ENCODE data around the gene SFMBT1. TPM values are rescaled to one million over a fixed set of nuclear protein-coding genes. Genes with fewer than 3 reads are reported as not detected.
"Not testable (repeated sequence)": the region's sequence is repeated elsewhere in the genome, so short reads cannot be mapped to it uniquely, and the experiment has no call there.

SFMBT1 gene
- total RNA-seq, 1 donor from 2014 or later: 9.1 TPM

- intact Hi-C loops (cut with DNase I): no loop called here
- H3K4me1 ChIP-seq: no peaks in the 10 kb centered on the region
Measured at GRCh38 chr3:53035825-53036619, 9.9 kb downstream of the SFMBT1 start.

GRCh38 chr3:53035018-53035417 is 10.9 kb downstream of the SFMBT1 start:
- H3K9me3 ChIP-seq; DNase-seq (ENCODE audit: extremely low spot score in 2 of 2); H3K27me3 ChIP-seq; H3K4me1 ChIP-seq; H3K27ac ChIP-seq; H3K36me3 ChIP-seq; intact Hi-C loops (cut with DNase I); H3K4me3 ChIP-seq: not testable (repeated sequence)

More at GRCh38 chr3:53035825-53036619, 9.9 kb downstream of the SFMBT1 start:
- Histone ChIP-seq H3K27me3 (no peaks in the 10 kb centered on the region), H3K27ac (no peak overlapping the region), H3K9me3 (no peaks in the 10 kb centered on the region), H3K4me3 (no peak overlapping the region), H3K36me3 (no peaks in the 10 kb centered on the region)
- TF ChIP-seq POLR2A (IDR thresholded peaks at IDR 0.05) (no peak), POLR2AphosphoS5 (IDR thresholded peaks at IDR 0.05; ENCODE audit: insufficient read depth in 1 of 2, low read depth in 1 of 2) (no peak), CTCF (IDR thresholded peaks at IDR 0.05) (no peak)
- no peak for DNase-seq (ENCODE audit: extremely low spot score in 2 of 2)

- intact Hi-C loops (cut with DNase I); H3K36me3 ChIP-seq: not testable (repeated sequence)
Measured at GRCh38 chr3:53034411-53034810, 11.5 kb downstream of the SFMBT1 start.

GRCh38 chr3:53032609-53033008 is 13.3 kb downstream of the SFMBT1 start:
- intact Hi-C loops (cut with DNase I): no loop called here
- DNase-seq (ENCODE audit: extremely low spot score in 2 of 2): no peak
- Histone ChIP-seq H3K4me3 (no peak overlapping the region), H3K27me3 (no peaks in the 10 kb centered on the region), H3K27ac (no peak overlapping the region), H3K36me3 (no peaks in the 10 kb centered on the region), H3K9me3 (no peaks in the 10 kb centered on the region), H3K4me1 (no peaks in the 10 kb centered on the region)
- TF ChIP-seq CTCF (IDR thresholded peaks at IDR 0.05): no peak
- no peak for TF ChIP-seq POLR2AphosphoS5 (IDR thresholded peaks at IDR 0.05; ENCODE audit: insufficient read depth in 1 of 2, low read depth in 1 of 2)
- TF ChIP-seq POLR2A (IDR thresholded peaks at IDR 0.05): no peak

More at GRCh38 chr3:53034411-53034810, 11.5 kb downstream of the SFMBT1 start:
- H3K9me3 ChIP-seq; H3K4me3 ChIP-seq; H3K27ac ChIP-seq; H3K4me1 ChIP-seq; DNase-seq (ENCODE audit: extremely low spot score in 2 of 2); H3K27me3 ChIP-seq: not testable (repeated sequence)

GRCh38 chr3:53030619-53031449 is 15.0 kb downstream of the SFMBT1 start:
- H3K4me3 ChIP-seq: no peak overlapping the region
- intact Hi-C loops (cut with DNase I): no loop called here
- H3K27ac ChIP-seq: no peak overlapping the region
- no peaks in the 10 kb centered on the region for H3K36me3 ChIP-seq
- no peaks in the 10 kb centered on the region for H3K27me3 ChIP-seq
- no peak for DNase-seq (ENCODE audit: extremely low spot score in 2 of 2)
- H3K4me1 ChIP-seq: no peaks in the 10 kb centered on the region
- TF ChIP-seq CTCF (IDR thresholded peaks at IDR 0.05): no peak
- no peak for TF ChIP-seq POLR2A (IDR thresholded peaks at IDR 0.05)
- no peak for TF ChIP-seq POLR2AphosphoS5 (IDR thresholded peaks at IDR 0.05; ENCODE audit: insufficient read depth in 1 of 2, low read depth in 1 of 2)
- no peaks in the 10 kb centered on the region for H3K9me3 ChIP-seq

- no peaks in the 10 kb centered on the region for H3K4me1 ChIP-seq
- H3K36me3 ChIP-seq: no peaks in the 10 kb centered on the region
- intact Hi-C loops (cut with DNase I): no loop called here
- no peak overlapping the region for H3K4me3 ChIP-seq
- no peaks in the 10 kb centered on the region for H3K9me3 ChIP-seq
- no peak for DNase-seq (ENCODE audit: extremely low spot score in 2 of 2)
- H3K27me3 ChIP-seq: no peaks in the 10 kb centered on the region
- H3K27ac ChIP-seq: no peak overlapping the region
- TF ChIP-seq POLR2A (IDR thresholded peaks at IDR 0.05) (no peak), POLR2AphosphoS5 (IDR thresholded peaks at IDR 0.05; ENCODE audit: insufficient read depth in 1 of 2, low read depth in 1 of 2) (no peak), CTCF (IDR thresholded peaks at IDR 0.05) (no peak)
Measured at GRCh38 chr3:53028641-53029040, 17.2 kb downstream of the SFMBT1 start.
